K562 (cell line): ENCODE measurements around the gene PHKB. TPM values are rescaled to one million over a fixed set of nuclear protein-coding genes. Genes with fewer than 3 reads are reported as not detected.

Experiments
- ELF4 ChIP-seq: fragments of 450-650 bp; formaldehyde crosslinking; IDR thresholded peaks from 2 replicates; pipeline ENCODE4 v1.4.0; 2022; ENCODE audit warnings: missing genetic modification characterization
- HBP1 ChIP-seq: fragments of 450-650 bp; formaldehyde crosslinking; IDR thresholded peaks from 2 replicates; pipeline ENCODE4 v1.4.0; 2022; ENCODE audit warnings: missing genetic modification characterization
- HDAC1 ChIP-seq, 2 experiments: fragments of 450-650 bp; IDR thresholded peaks; 2 replicates each; pipeline ENCODE4 v1.6.1; 2016 to 2017; ENCODE audit warnings: inconsistent platforms in 1 of 2, mild to moderate bottlenecking in 1 of 2, moderate library complexity in 1 of 2
- KHSRP ChIP-seq: fragments of 450-650 bp; IDR thresholded peaks from 2 replicates; pipeline ENCODE4 v1.6.1; 2017
- LCOR ChIP-seq: sonication (generic); formaldehyde crosslinking; IDR thresholded peaks from 2 replicates; pipeline ENCODE4 v1.8.0; 2022; ENCODE audit warnings: mild to moderate bottlenecking, missing genetic modification reagents
- MITF ChIP-seq: IDR thresholded peaks from 2 replicates; pipeline ENCODE4 v1.6.1; 2014; ENCODE audit warnings: antibody characterized with exemption
- MLLT1 ChIP-seq, 2 experiments: fragments of 450-650 bp; IDR thresholded peaks; 2 replicates each; pipeline ENCODE4 v1.6.1; 2016
- OTX1 ChIP-seq: fragments of 450-650 bp; formaldehyde crosslinking; IDR thresholded peaks from 2 replicates; pipeline ENCODE4 v1.4.0; 2022; ENCODE audit warnings: mild to moderate bottlenecking
- POLR3A ChIP-seq: IDR thresholded peaks from 2 replicates; pipeline ENCODE4 v1.6.1; 2011; ENCODE audit warnings: borderline replicate concordance, mild to moderate bottlenecking, moderate library complexity; ENCODE audit not compliant: insufficient read length, insufficient read depth; ENCODE audit errors: extremely low read depth
- POLR3G ChIP-seq: IDR thresholded peaks from 2 replicates; pipeline ENCODE4 v1.6.1; 2011; ENCODE audit not compliant: insufficient read length, insufficient replicate concordance; ENCODE audit errors: extremely low read depth
- PTBP1 ChIP-seq: fragments of 200-400 bp; formaldehyde crosslinking; IDR thresholded peaks from 2 replicates; pipeline ENCODE4 v1.6.1; 2017; ENCODE audit warnings: low read depth, low read length
- SMC3 ChIP-seq: conservative IDR thresholded peaks from 2 replicates; pipeline ENCODE4 v1.6.1; 2011; ENCODE audit warnings: low read depth, low read length, improper control_type of control experiment; ENCODE audit not compliant: insufficient read depth
- SP1 ChIP-seq: sonication (generic); formaldehyde crosslinking; IDR thresholded peaks from 2 replicates; pipeline ENCODE4 v1.8.1; 2022; ENCODE audit warnings: mild to moderate bottlenecking, missing genetic modification reagents
- SRSF1 ChIP-seq: fragments of 200-400 bp; formaldehyde crosslinking; IDR thresholded peaks from 2 replicates; pipeline ENCODE4 v1.6.1; 2017; ENCODE audit warnings: mild to moderate bottlenecking, low read depth, low read length, moderate library complexity
- STAT5A ChIP-seq: IDR thresholded peaks from 2 replicates; pipeline ENCODE4 v1.6.1; 2012; ENCODE audit warnings: low read length, inconsistent platforms, borderline replicate concordance
- TAF1 ChIP-seq: IDR thresholded peaks from 2 replicates; pipeline ENCODE4 v1.6.1; 2011; ENCODE audit warnings: mild to moderate bottlenecking, low read length, moderate library complexity; ENCODE audit not compliant: insufficient read depth, control insufficient read depth, severe bottlenecking; ENCODE audit errors: extremely low read depth
- TSHZ1 ChIP-seq: fragments of 250-450 bp; sonication (Bioruptor Pico); IDR thresholded peaks from 2 replicates; pipeline ENCODE4 v1.4.0; 2020; ENCODE audit warnings: mild to moderate bottlenecking, moderate library complexity
- ZNF584 ChIP-seq: fragments of 200-800 bp; sonication (Bioruptor generic); IDR thresholded peaks from 2 replicates; pipeline ENCODE4 v1.6.1; 2016; ENCODE audit warnings: low read depth, mild to moderate bottlenecking, missing genetic modification characterization, missing compliant biosample characterization
- ZNF76 ChIP-seq: fragments of 250-450 bp; sonication (Bioruptor Pico); IDR thresholded peaks from 2 replicates; pipeline ENCODE4 v1.4.0; 2020; ENCODE audit warnings: mild to moderate bottlenecking, moderate library complexity, borderline replicate concordance
- ZNF79 ChIP-seq: fragments of 250-450 bp; sonication (Bioruptor Pico); IDR thresholded peaks from 2 replicates; pipeline ENCODE4 v1.4.0; 2020; ENCODE audit warnings: low read depth, mild to moderate bottlenecking, moderate library complexity
- polyA plus RNA-seq, 8 experiments: library from polyadenylated mRNA; depleted of rRNA in 4 of 8; stranded (reverse) in 5 of 8; unstranded in 3 of 8; fragments of >200 nt; fragmentation: Nextera tagmentation in 2 of 8; fragmentation: Illumina TruSeq in 1 of 8; extraction: Ambion mirVana in 2 of 8; extraction: Trizol in 1 of 8; gene quantifications; 2 replicates each; pipeline versions ENCODE4 v1.2.1 to v1.2.3, GENCODE V29; 2011 to 2014; ENCODE audit warnings: inconsistent platforms in 1 of 8, missing spikeins in 1 of 8
- total RNA-seq, 7 experiments: library from RNA; depleted of rRNA in 6 of 7; stranded (reverse); fragments of >200 nt in 6 of 7; fragmentation: Illumina TruSeq in 2 of 7; extraction: Trizol in 2 of 7; gene quantifications; 2 replicates each; pipeline versions ENCODE4 v1.2.1 to v1.2.3, GENCODE V29; 2011 to 2021; ENCODE audit warnings: low replicate concordance in 1 of 7

PHKB gene
- total and polyA plus RNA-seq, 9 of the 15 experiments (the other 6 are each of a cell fraction or from before 2014, with no cell fraction given), result 24.7 to 92.3 (median 67.0) TPM

GRCh38 chr16:47625115-47625567, 164.0 kb downstream of the PHKB start (continued):
- TF ChIP-seq SP1 (CRISPR knock-in tag) (no peak), TSHZ1 (CRISPR knock-in tag) (no peak), KHSRP (no peak), TAF1 (no peak), MITF (no peak), ZNF584 (CRISPR knock-in tag) (no peak), SMC3 (no peak), ELF4 (peak; percentile 65; the same call in 1 of the 2 replicates), MLLT1 (IDR thresholded peaks at IDR 0.05) (no peak), HBP1 (CRISPR knock-in tag) (no peak), ZNF79 (CRISPR knock-in tag) (no peak), SRSF1 (no peak), OTX1 (CRISPR knock-in tag) (no peak), POLR3A (no peak), HDAC1 (IDR thresholded peaks at IDR 0.05) (0 out of 4 replicates have a peak, but pooled peaks of 1 of the 2 experiments have one; percentile 7), LCOR (CRISPR knock-in tag) (no peak), STAT5A (peak; percentile 67), ZNF76 (CRISPR knock-in tag) (no peak), POLR3G (no peak), PTBP1 (0 out of 2 replicates have a peak, but pooled peaks have one; percentile 69)
